Immature natural killer cell (primary cell): ENCODE measurements around the gene MEFV. TPM values are rescaled to one million over a fixed set of nuclear protein-coding genes. Genes with fewer than 3 reads are reported as not detected.

Experiments
- DNase-seq, 3 donors: peaks; one replicate each; pipeline ENCODE4 v3.0.0; 2022; ENCODE audit warnings: mixed read lengths in 1 of 3
- H3K27ac Mint-ChIP-seq, 6 donors: one replicate each; pipeline ENCODE4 v1.8.0; 2020; ENCODE audit warnings: mixed read lengths in 6 of 6, mild to moderate bottlenecking in 5 of 6, inconsistent platforms in 4 of 6, moderate library complexity in 3 of 6
- H3K27me3 Mint-ChIP-seq, 3 donors: one replicate each; pipeline ENCODE4 v1.8.0; 2020 to 2021; ENCODE audit warnings: low read depth in 3 of 3, mild to moderate bottlenecking in 3 of 3, mixed read lengths in 3 of 3, moderate library complexity in 3 of 3, inconsistent platforms in 1 of 3
- H3K36me3 Mint-ChIP-seq, 3 donors: one replicate each; pipeline ENCODE4 v1.8.0; 2020; ENCODE audit warnings: mixed read lengths in 3 of 3, inconsistent platforms in 2 of 3, mild to moderate bottlenecking in 2 of 3
- H3K4me1 Mint-ChIP-seq, 2 donors: one replicate each; pipeline ENCODE4 v1.8.0; 2020; ENCODE audit warnings: inconsistent platforms in 2 of 2, mild to moderate bottlenecking in 2 of 2, mixed read lengths in 2 of 2, moderate library complexity in 1 of 2
- H3K4me3 Mint-ChIP-seq, 5 donors: one replicate each; pipeline ENCODE4 v1.8.0; 2020; ENCODE audit warnings: mild to moderate bottlenecking in 5 of 5, mixed read lengths in 5 of 5, inconsistent platforms in 3 of 5, moderate library complexity in 3 of 5
- H3K9me3 Mint-ChIP-seq, 6 donors: one replicate each; pipeline ENCODE4 v1.8.0; 2020; ENCODE audit warnings: mild to moderate bottlenecking in 6 of 6, mixed read lengths in 6 of 6, inconsistent platforms in 4 of 6, moderate library complexity in 3 of 6
- polyA plus RNA-seq, 3 donors: library from polyadenylated mRNA; unstranded; fragments of 300-500 nt; fragmentation: Illumina TruSeq; gene quantifications; one replicate each; pipeline ENCODE4 v1.2.3, GENCODE V29; 2021

The MEFV gene
- polyA plus RNA-seq, 3 donors from 2014 or later, result 0.32 to 0.46 TPM; not detected in 1

GRCh38 chr16:3194792-3195191 lies 61.6 kb downstream of the MEFV start:
- Mint-ChIP-seq H3K36me3 (peaks cover 0 to 3% (median 0%) of the 10 kb centered on the region in 3 donors), H3K4me1 (peaks cover 15 to 16% of the 10 kb centered on the region in 2 donors), H3K27me3 (peaks cover 40 to 55% (median 46%) of the 10 kb centered on the region in 3 donors), H3K4me3 (no peak overlapping the region), H3K9me3 (peaks cover 0 to 2% (median 0%) of the 10 kb centered on the region in 6 donors), H3K27ac (no peak overlapping the region)
- DNase-seq, result no peak

GRCh38 chr16:3193221-3194212 lies 62.9 kb downstream of the MEFV start:
- Mint-ChIP-seq H3K36me3 (peaks cover 0 to 3% (median 0%) of the 10 kb centered on the region in 3 donors), H3K27ac (no peak overlapping the region), H3K4me1 (peaks cover 26 to 27% of the 10 kb centered on the region in 2 donors), H3K27me3 (peaks cover 48 to 64% (median 58%) of the 10 kb centered on the region in 3 donors), H3K4me3 (no peak overlapping the region), H3K9me3 (peaks cover 0 to 2% (median 0%) of the 10 kb centered on the region in 6 donors)
- no peak for DNase-seq

GRCh38 chr16:3192476-3193019 lies 63.9 kb downstream of the MEFV start:
- Mint-ChIP-seq H3K36me3 (peaks cover 0 to 3% (median 0%) of the 10 kb centered on the region in 3 donors), H3K27ac (no peak overlapping the region), H3K4me1 (peaks cover 34 to 35% of the 10 kb centered on the region in 2 donors), H3K4me3 (no peak overlapping the region), H3K9me3 (peaks cover 0 to 2% (median 0%) of the 10 kb centered on the region in 6 donors), H3K27me3 (peaks cover 52 to 73% (median 62%) of the 10 kb centered on the region in 3 donors)
- no peak for DNase-seq

Other genes starting within 250 kb of the MEFV start
- gene CLDN9, start 243.7 kb downstream of the MEFV start, polyA plus RNA-seq, result not detected
- gene CLDN6, start 238.4 kb downstream of the MEFV start, polyA plus RNA-seq, result not detected
- 1 to 10 TPM; 1.2 to 1.4 (median 1.4) TPM for gene TNFRSF12A, start 236.3 kb downstream of the MEFV start, polyA plus RNA-seq
- gene HCFC1R1, start 232.7 kb downstream of the MEFV start, polyA plus RNA-seq, result 10 to 100 TPM; 17.2 to 37.3 (median 21.5) TPM
- 10 to 100 TPM; 40.1 to 45.4 (median 42.1) TPM for gene THOC6, start 232.6 kb downstream of the MEFV start, polyA plus RNA-seq
- not detected for gene BICDL2, start 219.7 kb downstream of the MEFV start, polyA plus RNA-seq
- gene MMP25, start 210.1 kb downstream of the MEFV start, polyA plus RNA-seq, result 1 to 10 TPM in 1 of 3 donors, under 1 TPM in 2; 0.19 to 2.2 (median 0.73) TPM
- gene IL32, start 191.0 kb downstream of the MEFV start, polyA plus RNA-seq, result 1,000 to 10,000 TPM in 1 of 3 donors, 100 to 1,000 TPM in 2; 878 to 1,331 (median 944) TPM
- under 1 TPM in 1 of 3 donors, not detected in 2; 0.13 TPM for gene ZSCAN10, start 157.3 kb downstream of the MEFV start, polyA plus RNA-seq
- gene ZNF205, start 144.0 kb downstream of the MEFV start, polyA plus RNA-seq, result under 1 TPM in 1 of 3 donors, not detected in 2; 0.13 TPM
- gene ZNF213, start 121.6 kb downstream of the MEFV start, polyA plus RNA-seq, result 1 to 10 TPM; 1.7 to 4.5 (median 2.4) TPM
- not detected for gene OR1F1, start 68.4 kb downstream of the MEFV start, polyA plus RNA-seq
- gene ZNF200, start 21.5 kb downstream of the MEFV start, polyA plus RNA-seq, result 10 to 100 TPM in 1 of 3 donors, 1 to 10 TPM in 2; 6.2 to 14.5 (median 9.8) TPM
- 10 to 100 TPM; 38.2 to 51.0 (median 42.9) TPM for gene ZNF263, start 26.9 kb upstream of the MEFV start, polyA plus RNA-seq
- gene TIGD7, start 48.8 kb upstream of the MEFV start, polyA plus RNA-seq, result 1 to 10 TPM; 2.9 to 4.6 (median 3.9) TPM
- 10 to 100 TPM; 10.8 to 24.9 (median 20.2) TPM for gene ZNF75A, start 48.9 kb upstream of the MEFV start, polyA plus RNA-seq
- gene OR2C1, start 99.3 kb upstream of the MEFV start, polyA plus RNA-seq, result under 1 TPM in 1 of 3 donors, not detected in 2; 0.34 TPM
- 10 to 100 TPM in 1 of 3 donors, 1 to 10 TPM in 2; 7.9 to 16.1 (median 8.1) TPM for gene ZSCAN32, start 144.4 kb upstream of the MEFV start, polyA plus RNA-seq
- gene ZNF174, start 144.6 kb upstream of the MEFV start, polyA plus RNA-seq, result 10 to 100 TPM in 1 of 3 donors, 1 to 10 TPM in 2; 4.7 to 19.4 (median 8.5) TPM
- gene ZNF597, start 186.9 kb upstream of the MEFV start, polyA plus RNA-seq, result 1 to 10 TPM in 2 of 3 donors, under 1 TPM in 1; 0.37 to 1.7 (median 1.2) TPM
- 10 to 100 TPM; 19.1 to 64.9 (median 26.2) TPM for gene NAA60, start 187.0 kb upstream of the MEFV start, polyA plus RNA-seq
- not detected for gene C16orf90, start 238.9 kb upstream of the MEFV start, polyA plus RNA-seq
- 10 to 100 TPM in 2 of 3 donors, 1 to 10 TPM in 1; 4.7 to 16.6 (median 10.3) TPM for gene CLUAP1, start 244.4 kb upstream of the MEFV start, polyA plus RNA-seq